NCI-H82 (cell line): ENCODE measurements around the gene CLEC14A.

ENCODE experiments used
- DNase-seq: peaks from one replicate; lab custom pipeline; 2025; lab: John Stamatoyannopoulos, UW

The CLEC14A gene, protein sequence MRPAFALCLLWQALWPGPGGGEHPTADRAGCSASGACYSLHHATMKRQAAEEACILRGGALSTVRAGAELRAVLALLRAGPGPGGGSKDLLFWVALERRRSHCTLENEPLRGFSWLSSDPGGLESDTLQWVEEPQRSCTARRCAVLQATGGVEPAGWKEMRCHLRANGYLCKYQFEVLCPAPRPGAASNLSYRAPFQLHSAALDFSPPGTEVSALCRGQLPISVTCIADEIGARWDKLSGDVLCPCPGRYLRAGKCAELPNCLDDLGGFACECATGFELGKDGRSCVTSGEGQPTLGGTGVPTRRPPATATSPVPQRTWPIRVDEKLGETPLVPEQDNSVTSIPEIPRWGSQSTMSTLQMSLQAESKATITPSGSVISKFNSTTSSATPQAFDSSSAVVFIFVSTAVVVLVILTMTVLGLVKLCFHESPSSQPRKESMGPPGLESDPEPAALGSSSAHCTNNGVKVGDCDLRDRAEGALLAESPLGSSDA

DNA sequence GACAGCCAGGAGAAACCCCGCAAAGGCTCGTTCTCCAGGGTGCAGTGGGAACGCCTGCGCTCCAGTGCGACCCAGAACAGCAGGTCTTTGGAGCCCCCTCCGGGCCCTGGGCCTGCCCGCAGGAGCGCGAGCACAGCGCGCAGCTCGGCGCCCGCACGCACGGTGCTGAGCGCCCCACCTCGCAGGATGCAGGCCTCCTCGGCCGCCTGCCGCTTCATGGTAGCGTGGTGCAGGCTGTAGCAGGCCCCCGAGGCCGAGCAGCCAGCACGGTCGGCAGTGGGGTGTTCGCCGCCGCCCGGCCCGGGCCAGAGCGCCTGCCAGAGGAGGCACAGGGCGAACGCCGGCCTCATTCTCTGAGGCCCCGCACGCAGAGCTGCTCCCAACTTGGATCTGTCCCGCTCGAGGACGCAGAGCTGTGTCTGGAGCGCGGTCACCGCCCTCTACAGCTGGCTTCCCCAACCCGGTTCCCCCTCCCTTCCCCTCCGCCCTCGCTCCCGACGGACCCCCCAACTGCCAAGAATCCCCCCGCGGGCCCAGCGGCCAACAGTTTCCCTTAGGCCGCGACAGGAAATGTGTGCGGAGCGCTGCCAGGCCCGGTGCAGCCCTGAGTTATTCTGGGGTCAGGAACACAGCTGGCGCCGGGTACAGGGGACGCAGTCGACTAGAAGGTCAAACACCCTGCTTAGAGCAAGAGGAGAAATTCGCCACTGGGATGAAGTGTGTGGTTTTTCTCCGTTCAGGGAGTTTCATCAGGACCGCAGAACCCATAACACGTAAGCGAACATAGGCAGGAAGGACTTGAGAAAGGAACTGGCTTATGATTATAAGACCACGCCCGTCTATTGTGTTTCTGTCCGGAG, at the start of gene CLEC14A:
Gene CLEC14A (minus strand): TSS at position 421 of the 860 bp plus-strand sequence. CDS start 71 bp downstream, at position 350.
- DNase-seq = no peak

DNA sequence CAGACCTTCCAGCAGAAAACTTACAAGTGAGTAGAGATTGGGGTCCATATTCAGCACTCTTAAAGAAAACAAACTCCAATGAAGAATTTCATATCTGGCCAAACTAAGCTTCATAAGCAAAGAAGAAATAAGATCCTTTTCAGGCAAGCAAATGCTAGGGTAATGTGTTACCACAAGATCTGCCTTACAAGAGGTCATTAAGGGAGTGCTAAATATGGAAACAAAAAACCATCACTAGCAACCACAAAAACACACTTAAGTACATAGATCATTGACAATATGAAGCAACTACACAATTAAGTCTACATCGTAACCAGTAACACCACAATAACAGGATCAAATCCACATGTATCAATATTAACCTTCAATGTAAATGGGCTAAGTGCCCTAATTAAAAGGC, 47.1 kb upstream of the CLEC14A start:
- no peak for DNase-seq

DNA sequence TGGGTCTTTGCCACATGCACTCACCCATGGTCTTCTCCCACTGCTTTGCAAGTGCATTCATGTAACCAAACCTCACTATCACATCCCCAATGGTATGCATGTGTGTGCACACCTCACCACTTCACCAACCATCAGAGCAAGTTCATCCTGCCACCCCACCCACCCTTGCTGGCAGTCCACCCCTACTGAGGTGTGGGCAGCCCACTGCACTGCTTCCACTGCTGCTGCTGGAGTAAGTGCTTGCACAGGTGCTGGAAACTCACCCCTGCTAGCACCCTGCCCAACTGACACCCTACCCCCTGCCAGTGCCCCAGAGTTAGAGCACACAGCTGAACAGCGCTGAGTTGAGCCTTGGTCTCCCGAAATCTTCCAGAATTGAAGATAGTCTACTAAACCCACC, 46.1 kb upstream of the CLEC14A start:
- DNase-seq = no peak

DNA sequence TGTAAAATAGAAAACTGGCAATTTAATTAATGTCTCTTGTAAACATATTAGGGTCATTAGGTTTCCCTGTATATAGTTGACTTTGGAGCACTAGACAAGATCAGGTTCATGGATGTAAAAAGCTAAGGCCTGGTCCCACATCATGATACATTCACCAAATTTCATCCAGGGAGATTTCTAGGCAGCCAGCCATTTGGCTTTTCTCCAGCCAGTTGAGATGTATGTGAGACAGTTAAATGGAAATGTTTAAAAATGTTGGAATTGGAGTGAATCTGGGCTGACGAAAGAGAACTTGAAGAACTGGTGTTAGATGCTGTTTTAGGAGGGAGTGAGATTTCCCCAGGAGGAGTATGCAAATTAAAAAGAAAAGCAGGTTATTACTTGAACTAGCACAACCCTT, 41.8 kb upstream of the CLEC14A start:
- no peak for DNase-seq

DNA sequence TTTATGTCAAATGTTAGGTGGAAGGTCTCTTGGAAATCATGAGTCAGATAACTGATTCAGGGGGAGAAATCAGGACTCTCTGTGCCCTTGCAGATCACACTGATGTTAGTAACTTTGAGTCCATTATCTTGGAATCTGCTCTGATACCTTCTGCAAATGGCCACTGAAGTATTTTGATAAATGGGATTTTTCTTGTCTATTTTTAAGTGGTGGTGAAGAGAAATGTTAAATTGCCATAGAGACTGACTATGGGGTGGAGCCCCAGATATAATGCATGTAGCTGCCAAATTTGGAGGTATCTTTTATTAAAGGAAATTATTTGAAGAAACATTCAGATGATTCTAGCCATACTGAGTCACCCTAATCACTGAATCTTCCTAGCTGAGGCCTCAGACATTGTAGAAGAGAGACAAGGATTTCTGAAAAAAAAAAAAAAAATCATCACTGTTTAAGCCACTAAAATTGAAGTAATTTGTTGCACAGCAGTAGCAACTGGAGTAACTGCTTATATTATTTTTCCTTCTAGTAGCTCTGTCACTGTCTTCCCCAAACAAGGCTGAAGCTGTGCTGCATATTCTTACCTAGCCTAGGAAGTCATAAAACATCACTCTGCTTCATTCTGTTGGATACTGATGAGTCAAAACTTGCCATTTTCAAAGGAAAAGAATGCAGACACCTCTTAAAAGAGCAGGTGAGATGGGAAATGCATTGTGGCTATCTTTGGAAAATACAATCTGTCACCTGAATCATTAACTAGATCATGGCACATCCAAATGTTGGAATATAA, 36.0 kb upstream of the CLEC14A start:
- no peak for DNase-seq

DNA sequence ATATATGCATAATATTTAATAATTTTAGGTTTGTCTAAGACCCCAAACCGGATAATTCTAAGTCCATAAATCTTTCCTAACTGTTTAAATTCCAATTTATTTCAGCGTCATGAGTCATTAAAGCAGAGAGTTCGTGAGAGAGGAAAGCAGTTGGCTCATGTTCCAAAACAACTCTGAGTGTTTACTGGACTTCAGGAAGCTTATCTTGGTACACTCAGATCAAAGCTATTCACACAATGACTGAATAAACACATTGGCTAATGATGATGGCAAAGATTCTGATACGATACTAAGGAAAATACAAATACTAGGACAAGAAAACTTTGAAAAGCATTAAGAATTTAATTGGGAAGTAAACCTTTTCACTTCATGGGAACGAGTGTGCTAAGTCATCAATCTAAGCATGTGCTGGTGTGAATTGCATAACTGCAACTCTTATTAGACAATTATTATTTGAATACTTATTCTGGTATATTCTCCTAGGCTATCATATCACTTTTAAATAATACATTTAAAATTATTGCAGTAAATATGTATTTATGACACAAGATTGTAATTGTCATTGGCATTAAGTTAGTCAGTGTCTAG, 34.8 kb upstream of the CLEC14A start:
- DNase-seq = no peak

DNA sequence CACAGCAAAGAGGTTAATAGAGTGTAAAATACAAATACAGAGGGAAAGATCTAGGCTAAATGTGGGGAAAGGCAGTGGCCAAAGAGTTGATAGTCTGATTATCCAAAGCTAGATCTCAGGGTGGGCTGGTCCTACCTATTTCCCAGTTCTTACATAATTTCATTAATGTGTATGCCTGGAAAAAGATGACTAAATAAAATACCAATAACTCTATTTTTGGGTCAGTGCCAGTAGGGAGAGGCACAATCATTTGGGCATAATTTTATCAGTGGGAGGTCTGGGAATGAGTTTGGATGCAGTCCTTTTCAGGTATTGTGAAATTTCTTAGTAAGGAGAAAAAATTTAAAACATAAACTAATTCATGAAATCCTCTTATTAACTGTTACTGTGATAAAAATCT, 30.6 kb upstream of the CLEC14A start:
- no peak for DNase-seq

DNA sequence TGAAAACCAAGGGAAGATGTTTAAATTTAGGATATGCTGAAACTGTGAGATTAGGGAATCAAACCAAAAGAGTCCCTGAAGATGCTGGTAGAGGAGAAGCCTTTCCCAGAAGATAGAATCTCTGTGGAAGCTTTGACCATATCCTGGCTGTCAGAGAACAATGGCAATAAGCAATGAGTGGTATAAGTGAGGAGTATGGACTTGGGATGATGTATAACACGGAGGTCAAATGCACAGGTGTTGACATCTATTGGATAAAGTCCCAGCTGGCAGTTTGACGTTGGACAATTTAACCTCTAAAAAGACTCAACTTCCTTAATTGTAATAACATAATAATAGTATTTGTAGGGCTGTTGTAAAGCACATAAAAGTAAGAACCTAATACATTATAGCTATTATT, 30.1 kb upstream of the CLEC14A start:
- DNase-seq = no peak

DNA sequence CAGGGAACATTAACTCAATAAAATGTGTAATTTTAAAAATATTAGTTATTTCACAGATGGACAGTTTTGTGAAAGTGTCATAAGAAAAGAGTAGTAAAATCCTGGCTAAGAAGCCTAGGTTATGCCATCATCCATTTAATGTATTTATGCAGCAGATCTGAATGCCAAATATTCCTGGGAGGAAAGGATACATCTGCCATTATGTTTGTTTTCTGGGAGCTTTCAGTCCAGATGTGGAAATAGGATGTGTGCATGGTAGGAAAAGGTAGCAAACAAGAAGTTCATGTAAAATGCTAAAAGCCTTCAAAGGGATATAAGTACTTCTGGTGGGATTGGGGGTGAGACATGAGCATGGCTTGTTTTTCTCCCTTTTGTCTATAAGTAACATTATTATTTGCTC, 27.0 kb upstream of the CLEC14A start:
- no peak for DNase-seq

DNA sequence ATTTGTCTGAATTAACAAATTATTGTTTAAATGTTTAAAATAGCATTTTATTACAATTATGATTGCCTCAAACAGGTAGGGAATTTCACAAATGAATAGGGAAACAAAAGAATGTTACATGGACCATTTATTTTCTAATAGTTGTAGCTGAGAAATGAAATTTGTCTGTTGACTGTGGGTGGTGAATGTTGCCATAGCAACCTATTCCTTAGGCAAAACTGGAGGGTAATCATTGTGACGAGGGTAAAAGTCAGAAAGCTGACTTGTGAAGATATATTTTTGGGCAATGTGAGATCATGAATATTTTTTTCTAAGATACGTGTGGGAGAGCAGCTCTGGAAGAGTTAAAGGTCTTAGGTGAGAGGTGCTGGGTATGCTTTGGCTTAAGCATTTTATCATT, 24.2 kb upstream of the CLEC14A start:
- DNase-seq = no peak

DNA sequence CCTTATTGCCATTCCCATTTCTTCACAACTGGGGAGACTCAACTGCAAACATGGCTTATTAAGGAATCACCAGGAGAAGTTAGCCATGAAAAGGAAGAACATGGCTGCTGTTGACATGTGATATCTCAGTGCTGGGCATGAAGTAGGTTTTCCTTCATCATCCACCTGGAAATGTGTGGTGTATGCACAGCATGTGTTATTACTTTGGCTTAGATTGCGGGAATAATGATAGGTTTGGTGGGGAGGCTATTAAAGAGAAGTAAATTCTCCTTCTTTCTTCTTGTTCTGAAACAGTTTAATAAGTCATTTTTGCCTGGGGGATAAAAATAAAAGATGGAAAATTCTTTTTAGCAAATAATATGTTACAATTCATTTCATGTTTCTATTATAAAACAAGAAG, 23.7 kb upstream of the CLEC14A start:
- no peak for DNase-seq

DNA sequence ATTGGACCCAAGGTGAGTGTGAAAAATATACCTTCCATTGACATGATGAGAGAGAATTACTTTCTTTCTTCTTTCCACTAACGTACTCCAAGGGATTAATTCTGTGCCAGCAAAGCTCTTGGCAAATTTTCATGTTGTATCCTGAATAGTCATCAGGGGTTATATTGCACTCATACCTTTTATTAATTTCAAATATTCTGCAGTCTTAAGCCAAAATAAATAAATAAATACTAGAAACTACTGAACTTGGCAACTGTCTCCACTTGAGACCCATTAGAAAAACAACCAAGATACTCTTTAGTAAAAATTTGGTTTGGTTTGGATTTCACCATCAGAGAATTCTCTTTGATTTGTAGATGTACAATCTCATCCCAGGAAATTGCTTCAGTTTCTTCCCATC, 22.1 kb upstream of the CLEC14A start:
- no peak for DNase-seq

DNA sequence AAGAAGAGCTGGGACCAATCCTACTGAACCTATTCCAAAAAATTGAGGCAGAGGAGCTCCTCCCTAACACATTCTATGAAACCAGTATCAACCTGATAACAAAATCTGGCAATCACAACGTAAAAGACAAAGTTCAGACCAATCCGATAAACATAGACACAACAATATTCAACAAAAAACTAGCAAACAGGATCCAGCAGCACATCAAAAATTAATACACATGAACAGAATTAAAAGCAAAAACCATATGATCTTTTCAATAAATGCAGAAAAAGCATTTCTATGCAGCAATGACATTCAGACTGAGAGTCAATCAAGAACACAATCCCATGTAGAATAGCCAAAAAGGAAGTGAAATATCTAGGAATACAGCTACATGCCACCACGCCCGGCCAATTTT, 7.0 kb upstream of the CLEC14A start:
- DNase-seq = no peak

DNA sequence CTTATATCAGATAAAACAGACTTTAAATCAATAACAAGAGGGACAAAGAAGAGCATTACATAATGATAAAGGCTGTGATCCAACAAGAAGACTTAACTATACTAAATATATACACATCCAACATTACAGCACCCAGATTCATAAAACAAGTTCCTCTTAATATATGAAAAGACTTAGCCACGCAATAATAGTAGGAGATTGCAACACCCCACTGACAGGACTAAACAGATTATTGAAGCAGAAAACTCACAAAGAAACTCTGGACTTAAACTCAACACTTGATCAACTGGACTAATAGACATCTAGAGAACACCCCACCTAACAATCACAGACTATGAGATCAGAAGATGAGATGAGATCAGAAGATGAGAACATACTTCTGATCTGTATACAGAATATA, 5.7 kb upstream of the CLEC14A start:
- DNase-seq = no peak

DNA sequence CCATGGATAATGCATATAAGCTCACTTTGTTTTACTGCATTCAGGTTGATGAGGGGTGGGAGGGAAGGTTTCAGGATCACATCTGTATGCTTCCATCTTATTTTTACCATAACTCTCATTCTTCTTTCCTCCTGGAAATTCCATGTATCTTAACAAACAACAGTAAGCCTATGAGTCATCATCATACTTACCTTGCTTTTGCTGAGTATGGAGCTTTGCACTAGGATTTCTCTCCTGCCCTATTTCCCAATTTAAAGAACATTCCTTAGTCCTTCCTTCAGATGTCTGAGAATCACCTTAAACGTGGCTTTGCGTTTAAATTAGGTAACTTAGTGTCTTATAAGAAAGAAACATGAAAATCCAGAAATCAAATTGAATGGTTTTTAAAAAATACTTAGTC, 1.6 kb upstream of the CLEC14A start:
- no peak for DNase-seq

DNA sequence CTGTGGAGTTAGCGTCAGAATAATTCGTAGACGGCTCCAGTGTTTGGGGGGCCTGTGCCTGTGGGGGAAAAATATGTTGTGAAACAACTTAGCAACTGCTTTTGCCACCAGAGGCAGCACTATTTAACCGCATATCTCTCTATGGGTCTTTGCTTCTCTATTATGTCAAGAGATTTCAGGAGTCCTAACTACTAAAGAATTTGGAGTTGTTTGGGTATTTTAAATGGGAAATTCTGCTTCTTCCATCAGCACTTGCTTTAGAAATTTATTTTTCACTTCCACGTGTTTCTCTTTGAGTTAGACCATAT, 594 bp upstream of the CLEC14A start:
- no peak for DNase-seq

DNA sequence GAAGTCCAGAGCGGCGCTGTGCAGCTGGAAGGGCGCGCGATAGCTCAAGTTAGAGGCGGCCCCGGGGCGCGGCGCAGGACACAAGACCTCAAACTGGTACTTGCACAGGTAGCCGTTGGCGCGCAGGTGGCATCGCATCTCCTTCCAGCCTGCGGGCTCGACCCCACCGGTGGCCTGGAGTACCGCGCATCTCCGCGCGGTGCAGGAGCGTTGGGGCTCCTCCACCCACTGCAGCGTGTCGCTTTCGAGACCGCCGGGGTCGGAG, 553 bp downstream of the CLEC14A start:
- DNase-seq = no peak

DNA sequence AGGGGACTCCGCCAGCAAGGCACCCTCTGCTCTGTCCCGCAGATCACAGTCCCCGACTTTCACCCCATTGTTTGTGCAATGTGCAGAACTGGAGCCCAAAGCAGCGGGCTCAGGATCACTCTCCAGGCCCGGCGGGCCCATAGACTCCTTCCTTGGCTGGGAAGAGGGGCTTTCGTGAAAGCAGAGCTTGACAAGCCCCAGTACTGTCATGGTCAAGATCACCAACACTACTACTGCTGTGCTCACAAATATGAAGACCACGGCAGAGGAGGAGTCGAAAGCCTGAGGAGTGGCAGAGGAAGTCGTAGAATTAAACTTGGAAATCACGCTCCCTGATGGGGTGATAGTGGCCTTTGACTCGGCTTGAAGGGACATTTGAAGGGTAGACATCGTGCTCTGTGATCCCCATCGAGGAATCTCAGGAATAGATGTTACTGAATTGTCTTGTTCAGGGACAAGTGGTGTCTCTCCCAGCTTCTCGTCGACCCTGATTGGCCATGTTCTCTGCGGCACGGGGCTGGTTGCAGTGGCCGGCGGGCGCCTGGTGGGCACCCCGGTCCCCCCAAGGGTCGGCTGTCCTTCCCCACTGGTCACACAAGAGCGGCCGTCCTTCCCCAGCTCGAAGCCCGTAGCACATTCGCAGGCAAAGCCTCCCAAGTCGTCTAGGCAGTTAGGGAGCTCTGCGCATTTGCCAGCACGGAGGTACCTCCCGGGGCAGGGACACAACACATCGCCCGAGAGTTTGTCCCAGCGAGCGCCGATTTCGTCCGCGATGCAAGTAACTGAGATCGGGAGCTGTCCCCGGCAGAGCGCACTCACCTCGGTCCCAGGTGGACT, 1.1 kb downstream of the CLEC14A start:
- no peak for DNase-seq

DNA sequence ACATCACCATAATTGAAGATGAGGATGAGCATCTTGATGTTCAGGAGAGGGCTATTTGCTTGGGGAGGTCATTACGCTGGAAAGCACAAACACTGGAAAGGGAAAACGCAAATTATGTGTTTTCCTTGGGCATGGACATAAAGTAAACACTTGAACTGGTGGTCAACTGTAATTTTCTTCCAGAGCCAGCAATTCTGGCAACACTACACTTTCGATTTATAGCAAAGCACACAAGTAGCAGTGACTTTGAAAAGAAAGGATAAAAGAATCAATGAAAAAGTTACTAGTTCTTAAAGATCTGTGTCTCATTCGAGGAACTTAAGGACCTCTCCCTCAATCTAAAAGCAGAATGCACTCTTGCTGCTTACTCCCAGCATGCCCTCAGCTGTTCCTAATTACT, 2.2 kb downstream of the CLEC14A start:
- no peak for DNase-seq

DNA sequence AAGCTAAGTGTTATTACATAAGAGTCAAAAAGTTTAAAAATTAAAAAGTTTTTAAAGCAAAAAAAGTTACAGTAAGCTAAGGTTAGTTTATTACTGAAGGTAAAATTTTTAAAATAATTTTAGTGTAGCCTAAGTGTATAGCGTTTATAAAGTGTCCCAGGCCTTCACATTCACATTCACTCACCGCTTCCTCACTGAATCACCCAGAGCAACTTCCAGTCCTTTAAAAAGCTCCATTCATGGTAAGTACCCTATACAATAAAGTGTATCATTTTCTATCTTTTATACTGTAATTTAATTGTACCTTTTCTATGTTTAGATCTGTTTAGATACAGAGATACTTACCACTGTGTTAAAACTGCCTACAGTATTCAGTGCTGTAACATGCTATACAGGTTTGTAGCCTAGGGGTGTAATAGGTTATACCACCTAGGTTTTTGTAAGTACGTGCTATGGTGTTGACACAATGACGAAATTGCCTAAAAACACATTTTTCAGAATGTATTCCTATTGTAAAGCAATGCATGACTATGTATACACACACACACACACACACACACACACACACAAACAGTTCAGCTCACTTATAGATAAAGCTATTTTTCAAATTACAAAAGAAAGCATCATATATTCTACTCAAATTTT, 3.7 kb downstream of the CLEC14A start:
- DNase-seq = no peak

DNA sequence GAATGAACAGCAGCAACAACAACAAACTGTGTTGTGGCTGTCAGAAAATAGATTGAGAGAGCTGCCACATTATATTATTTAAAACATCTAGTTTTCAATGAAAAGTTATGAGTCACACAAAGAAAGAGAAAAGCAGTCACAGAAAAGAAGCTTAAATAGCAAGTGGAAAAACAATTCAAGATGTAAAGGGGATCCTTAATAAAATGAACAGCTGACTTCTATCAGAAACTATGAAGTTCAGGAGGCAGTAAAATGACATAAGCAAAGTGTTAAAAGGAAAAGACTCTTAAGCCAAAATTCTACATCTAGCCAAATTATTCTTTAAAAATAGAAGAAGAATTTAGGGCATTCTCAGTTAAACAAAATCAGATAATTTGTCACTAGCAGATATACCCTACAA, 5.6 kb downstream of the CLEC14A start:
- no peak for DNase-seq
